NB4 (cell line): ENCODE measurements around the gene VPS25.
A peak's percentile ranks its signal among the peaks of the same experiment; 100 is the strongest.

Source experiments
- DNase-seq: peaks from one replicate; pipeline ENCODE4 v3.0.0; 2010; ENCODE audit warnings: low read depth
- H3K4me3 ChIP-seq: one replicate; pipeline ENCODE4 v1.5.1; 2011; ENCODE audit warnings: mild to moderate bottlenecking, low read depth, low read length, moderate library complexity
- MAX ChIP-seq: IDR thresholded peaks from 2 replicates; pipeline ENCODE4 v1.6.1; 2011; ENCODE audit warnings: low read depth, low read length
- MYC ChIP-seq: IDR thresholded peaks from 2 replicates; pipeline ENCODE4 v1.6.1; 2011; ENCODE audit warnings: low read depth, low read length
- POLR2A ChIP-seq: IDR thresholded peaks from 2 replicates; pipeline ENCODE4 v1.6.1; 2011; ENCODE audit warnings: mild to moderate bottlenecking; ENCODE audit not compliant: insufficient read length; ENCODE audit errors: extremely low read depth
- TF ChIP-seq, protein P1 (sequence below): IDR thresholded peaks from one replicate; pipeline ENCODE4 v1.5.1; 2012; ENCODE audit warnings: low read depth, low read length

VPS25 gene

DNA sequence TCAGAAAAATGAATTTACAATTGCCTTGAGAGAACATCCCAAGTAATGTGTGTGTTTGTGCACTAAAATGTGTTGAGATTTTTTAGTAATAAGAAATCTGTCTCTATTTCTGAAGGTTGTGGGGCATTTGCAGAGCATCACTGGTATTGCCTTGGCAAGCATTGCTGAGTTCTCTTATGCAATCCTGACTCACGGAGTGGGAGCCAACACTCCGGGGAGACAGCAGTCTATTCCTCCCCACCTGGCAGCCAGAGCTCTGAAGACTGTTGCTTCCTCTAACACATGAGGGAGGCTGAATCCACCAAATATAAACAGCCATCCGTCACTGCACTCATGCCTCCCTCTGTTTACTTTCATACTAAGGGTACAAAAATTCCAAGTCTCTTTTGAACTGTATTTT is 36.0 kb downstream of the VPS25 start:
- peak; percentile 34 for DNase-seq
- H3K4me3 ChIP-seq, result no peak overlapping the region

GRCh38 chr17:42814633-42815399 is 41.6 kb downstream of the VPS25 start:
- TF ChIP-seq POLR2A, result no peak
- no peak overlapping the region for H3K4me3 ChIP-seq
- DNase-seq, result no peak

More for the DNA sequence above, 36.0 kb downstream of the VPS25 start:
- TF ChIP-seq POLR2A (no peak), MAX (no peak), MYC (no peak)
- TF ChIP-seq, protein P1, sequence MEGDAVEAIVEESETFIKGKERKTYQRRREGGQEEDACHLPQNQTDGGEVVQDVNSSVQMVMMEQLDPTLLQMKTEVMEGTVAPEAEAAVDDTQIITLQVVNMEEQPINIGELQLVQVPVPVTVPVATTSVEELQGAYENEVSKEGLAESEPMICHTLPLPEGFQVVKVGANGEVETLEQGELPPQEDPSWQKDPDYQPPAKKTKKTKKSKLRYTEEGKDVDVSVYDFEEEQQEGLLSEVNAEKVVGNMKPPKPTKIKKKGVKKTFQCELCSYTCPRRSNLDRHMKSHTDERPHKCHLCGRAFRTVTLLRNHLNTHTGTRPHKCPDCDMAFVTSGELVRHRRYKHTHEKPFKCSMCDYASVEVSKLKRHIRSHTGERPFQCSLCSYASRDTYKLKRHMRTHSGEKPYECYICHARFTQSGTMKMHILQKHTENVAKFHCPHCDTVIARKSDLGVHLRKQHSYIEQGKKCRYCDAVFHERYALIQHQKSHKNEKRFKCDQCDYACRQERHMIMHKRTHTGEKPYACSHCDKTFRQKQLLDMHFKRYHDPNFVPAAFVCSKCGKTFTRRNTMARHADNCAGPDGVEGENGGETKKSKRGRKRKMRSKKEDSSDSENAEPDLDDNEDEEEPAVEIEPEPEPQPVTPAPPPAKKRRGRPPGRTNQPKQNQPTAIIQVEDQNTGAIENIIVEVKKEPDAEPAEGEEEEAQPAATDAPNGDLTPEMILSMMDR, result no peak

DNA sequence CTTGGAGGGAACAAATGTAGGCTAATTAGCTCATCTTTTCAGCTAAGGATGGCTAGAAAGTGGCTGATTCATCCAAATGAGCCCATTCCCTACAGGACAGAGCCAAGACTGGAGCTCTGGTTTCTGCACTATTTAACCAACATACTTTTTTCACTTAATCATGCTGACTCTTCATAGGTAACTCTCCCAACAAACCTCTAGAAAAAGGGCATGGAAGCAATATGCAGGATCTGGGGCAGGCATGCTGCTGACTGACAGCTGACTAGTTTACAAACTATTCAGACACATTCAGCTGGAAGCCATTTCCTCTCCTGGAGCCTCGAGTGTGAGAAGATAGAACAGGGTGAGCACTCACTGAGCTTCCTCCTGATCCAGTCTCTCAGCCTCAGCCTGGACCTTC is 44.6 kb downstream of the VPS25 start:
- DNase-seq, result no peak

GRCh38 chr17:42818379-42818778 is 45.1 kb downstream of the VPS25 start:
- H3K4me3 ChIP-seq, result no peak overlapping the region
- DNase-seq, result no peak
- no peak for TF ChIP-seq MYC

More for the DNA sequence above, 44.6 kb downstream of the VPS25 start:
- no peak overlapping the region for H3K4me3 ChIP-seq
- TF ChIP-seq MAX (no peak), POLR2A (no peak), MYC (no peak)

GRCh38 chr17:42819939-42820535 is 46.8 kb downstream of the VPS25 start:
- no peak for TF ChIP-seq MAX
- TF ChIP-seq, protein P1, result peak; percentile 85
- no peak overlapping the region for H3K4me3 ChIP-seq
- DNase-seq, result peak; percentile 75

DNA sequence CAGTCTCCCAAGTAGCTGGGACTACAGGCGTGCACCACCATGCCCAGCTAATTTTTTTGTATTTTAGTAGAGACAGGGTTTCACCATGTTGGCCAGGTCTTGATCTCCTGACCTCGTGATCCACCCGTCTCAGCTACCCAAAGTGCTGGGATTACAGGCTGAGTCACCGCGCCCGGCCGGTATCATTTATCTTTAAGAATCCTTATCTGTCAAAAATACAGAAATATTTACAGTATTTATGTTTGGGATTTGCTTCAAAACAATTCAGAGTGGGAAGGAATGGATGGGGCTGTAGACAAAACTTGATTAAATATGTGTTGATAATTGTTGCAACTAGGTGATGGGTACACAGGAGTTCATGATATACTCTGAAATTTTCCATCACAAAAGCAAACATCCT is 47.9 kb downstream of the VPS25 start:
- DNase-seq, result no peak
- TF ChIP-seq MAX (no peak), MYC (no peak), POLR2A (no peak)
- TF ChIP-seq, protein P1, result no peak
- no peak overlapping the region for H3K4me3 ChIP-seq

GRCh38 chr17:42827472-42827871 is 54.2 kb downstream of the VPS25 start:
- no peak for DNase-seq
- no peak overlapping the region for H3K4me3 ChIP-seq
- TF ChIP-seq POLR2A (no peak), MAX (no peak)
